Uterus (tissue), 2 donors: ENCODE measurements around the gene PYROXD2.

ENCODE experiments used
- CTCF ChIP-seq, 4 experiments: fragments of 200-600 bp in 2 of 4; fragments of 450-650 bp in 2 of 4; sonication (generic) in 2 of 4; IDR thresholded peaks; one replicate each; pipeline ENCODE4 v1.5.1; 2016 to 2019; ENCODE audit warnings: antibody characterized with exemption in 4 of 4, mild to moderate bottlenecking in 2 of 4, moderate library complexity in 1 of 4
- POLR2A ChIP-seq, 2 donors: fragments of 450-650 bp; IDR thresholded peaks; one replicate each; pipeline ENCODE4 v1.6.1; 2016; ENCODE audit warnings: antibody characterized with exemption in 2 of 2, mild to moderate bottlenecking in 1 of 2, moderate library complexity in 1 of 2

- TF ChIP-seq CTCF (IDR thresholded peaks at IDR 0.05) (no peak), POLR2A (IDR thresholded peaks at IDR 0.05) (no peak)
Observed at GRCh38 chr10:98384531-98385133, 30.4 kb downstream of the PYROXD2 start.
